ENCODE measurements around the gene RALA. TPM values are rescaled to one million over a fixed set of nuclear protein-coding genes. Genes with fewer than 3 reads are reported as not detected.

The RALA gene
- total RNA-seq, 1 donor from 2014 or later = 59.5 TPM

DNA sequence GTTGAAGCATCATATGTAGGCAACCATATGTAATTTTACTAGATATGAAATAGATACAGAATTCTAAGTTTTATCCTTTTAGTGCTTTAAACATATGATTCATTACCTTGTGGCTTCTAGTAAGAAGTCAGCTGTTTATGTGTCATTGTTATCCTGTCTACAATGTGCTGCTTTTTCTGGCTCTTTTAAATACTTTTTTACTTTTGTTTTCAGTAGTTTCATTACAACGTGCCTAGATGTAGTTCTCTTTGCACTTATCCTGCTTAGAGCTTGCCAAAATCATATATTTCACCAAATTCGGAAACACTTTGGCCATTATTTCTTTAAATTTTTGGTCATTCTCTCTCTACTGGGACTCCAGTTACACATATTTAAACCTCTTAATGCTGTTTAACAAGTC is 30.8 kb upstream of the RALA start:
- Mint-ChIP-seq H3K9me3 (peaks cover 8% of the 10 kb centered on the region), H3K27me3 (ENCODE audit: insufficient read depth, low read depth) (no peaks in the 10 kb centered on the region), H3K4me3 (no peak overlapping the region), H3K36me3 (no peaks in the 10 kb centered on the region), H3K27ac (no peak overlapping the region), H3K4me1 (peaks cover 5% of the 10 kb centered on the region)
- Histone ChIP-seq H3K79me2 (ENCODE audit: low read depth) (no peaks in the 10 kb centered on the region), H3K4me3 (no peak overlapping the region), H3F3A (ENCODE audit: low read depth) (no peaks in the 10 kb centered on the region), H3K4me2 (no peak overlapping the region), H3K27me3 (no peaks in the 10 kb centered on the region), H3K9ac (no peak overlapping the region), H3K36me3 (no peaks in the 10 kb centered on the region), H2AFZ (replicated peaks) (no peak overlapping the region), H3K9me3 (ENCODE audit: low read depth) (no peaks in the 10 kb centered on the region), H3K27ac (no peak overlapping the region), H4K20me1 (ENCODE audit: low read depth) (no peaks in the 10 kb centered on the region), H3K4me1 (peaks cover 9% of the 10 kb centered on the region)
- DNase-seq (ENCODE audit: low spot score) = no peak
- TF ChIP-seq CTCF (IDR thresholded peaks at IDR 0.05) = no peak
- TF ChIP-seq EZH2 (IDR thresholded peaks at IDR 0.05) = no peak
- no peak for TF ChIP-seq EZH2phosphoT487 (IDR thresholded peaks at IDR 0.05)

DNA sequence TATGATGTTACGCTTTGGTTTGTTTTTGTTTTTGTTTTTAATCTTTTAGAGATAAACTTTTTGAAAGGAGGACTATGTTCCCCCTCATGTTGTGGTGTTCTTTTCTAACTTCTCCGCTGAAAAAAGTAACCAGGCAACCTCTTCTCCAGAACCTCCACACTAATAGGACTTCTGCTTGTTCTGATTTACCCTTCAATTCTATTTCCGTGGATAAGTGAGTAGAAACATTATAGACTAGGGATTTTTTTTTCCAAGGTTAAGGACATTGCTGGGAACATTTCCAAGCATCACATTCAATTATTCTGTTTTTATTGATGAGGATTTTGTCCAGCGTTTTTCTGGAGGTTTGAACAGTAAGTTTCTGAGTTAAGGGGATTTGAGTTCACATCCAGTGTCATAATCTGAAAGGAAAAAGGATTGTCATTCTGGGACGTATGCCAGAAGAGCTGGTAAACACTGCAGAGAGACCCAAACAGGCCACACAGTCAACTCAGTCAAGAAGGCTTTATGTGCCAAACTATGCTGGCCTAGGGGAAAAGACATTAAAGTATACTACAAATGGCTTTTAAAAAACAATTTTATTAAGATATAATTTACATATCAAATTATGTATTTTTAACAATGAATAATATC is 28.3 kb upstream of the RALA start:
- Histone ChIP-seq H3K4me2 (no peak overlapping the region), H2AFZ (replicated peaks) (no peak overlapping the region), H3K9me3 (ENCODE audit: low read depth) (no peaks in the 10 kb centered on the region), H3K27ac (no peak overlapping the region), H3K79me2 (ENCODE audit: low read depth) (no peaks in the 10 kb centered on the region), H3K27me3 (no peaks in the 10 kb centered on the region), H3K4me3 (no peak overlapping the region), H3K36me3 (no peaks in the 10 kb centered on the region), H4K20me1 (ENCODE audit: low read depth) (no peaks in the 10 kb centered on the region), H3K4me1 (no peaks in the 10 kb centered on the region), H3F3A (ENCODE audit: low read depth) (no peaks in the 10 kb centered on the region), H3K9ac (no peak overlapping the region)
- no peaks in the 10 kb centered on the region for H3K36me3 Mint-ChIP-seq
- H3K27me3 Mint-ChIP-seq (ENCODE audit: insufficient read depth, low read depth) = no peaks in the 10 kb centered on the region
- no peak for DNase-seq (ENCODE audit: low spot score)
- H3K4me1 Mint-ChIP-seq = no peaks in the 10 kb centered on the region
- peaks cover 8% of the 10 kb centered on the region for H3K9me3 Mint-ChIP-seq
- no peak overlapping the region for H3K27ac Mint-ChIP-seq
- TF ChIP-seq EZH2phosphoT487 (IDR thresholded peaks at IDR 0.05) (no peak), CTCF (IDR thresholded peaks at IDR 0.05) (no peak), EZH2 (IDR thresholded peaks at IDR 0.05) (no peak)
- H3K4me3 Mint-ChIP-seq = no peak overlapping the region

DNA sequence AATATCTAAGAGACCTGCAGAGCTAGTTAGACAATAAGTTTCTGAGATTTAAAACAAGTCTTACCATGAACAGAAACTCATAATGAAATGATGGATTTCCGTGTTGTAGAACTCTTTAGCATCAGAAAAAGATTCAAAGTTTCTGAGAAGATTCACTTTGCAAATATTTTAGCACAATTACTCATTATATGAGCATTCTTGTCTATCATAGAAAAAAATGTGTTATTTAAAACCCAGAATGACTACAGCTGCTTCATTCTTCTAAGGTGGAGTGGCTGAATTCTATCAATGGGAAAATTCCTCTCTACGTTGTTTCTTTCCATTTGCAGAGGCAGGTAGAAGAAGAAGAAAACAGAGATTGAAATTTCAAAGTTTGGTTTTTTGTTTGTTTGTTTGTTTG is 21.0 kb upstream of the RALA start:
- DNase-seq (ENCODE audit: low spot score) = no peak
- Mint-ChIP-seq H3K27me3 (ENCODE audit: insufficient read depth, low read depth) (no peaks in the 10 kb centered on the region), H3K36me3 (no peaks in the 10 kb centered on the region), H3K27ac (no peak overlapping the region), H3K4me1 (peaks cover 4% of the 10 kb centered on the region), H3K4me3 (no peak overlapping the region), H3K9me3 (no peaks in the 10 kb centered on the region)
- H3K4me1 ChIP-seq = no peaks in the 10 kb centered on the region
- H4K20me1 ChIP-seq (ENCODE audit: low read depth) = no peaks in the 10 kb centered on the region
- no peaks in the 10 kb centered on the region for H3K27me3 ChIP-seq
- no peak overlapping the region for H3K4me3 ChIP-seq
- no peak overlapping the region for H3K9ac ChIP-seq
- H3K27ac ChIP-seq = no peak overlapping the region
- TF ChIP-seq EZH2phosphoT487 (IDR thresholded peaks at IDR 0.05) (no peak), EZH2 (IDR thresholded peaks at IDR 0.05) (no peak), CTCF (IDR thresholded peaks at IDR 0.05) (no peak)
- no peaks in the 10 kb centered on the region for H3F3A ChIP-seq (ENCODE audit: low read depth)
- H3K79me2 ChIP-seq (ENCODE audit: low read depth) = no peaks in the 10 kb centered on the region
- H3K4me2 ChIP-seq = no peak overlapping the region
- H3K36me3 ChIP-seq = no peaks in the 10 kb centered on the region
- H2AFZ ChIP-seq (replicated peaks) = no peak overlapping the region
- no peaks in the 10 kb centered on the region for H3K9me3 ChIP-seq (ENCODE audit: low read depth)
